GM19099 (cell line): ENCODE measurements around the gene TGM6.

ENCODE experiments used
- POLR2A ChIP-seq: IDR thresholded peaks from 3 replicates; pipeline ENCODE4 v1.6.1; 2011; ENCODE audit warnings: low read depth; ENCODE audit not compliant: insufficient read length; ENCODE audit errors: extremely low read depth

The TGM6 gene

GRCh38 chr20:2476742-2477615 is 96.3 kb downstream of the TGM6 start:
- no peak for TF ChIP-seq POLR2A

GRCh38 chr20:2480381-2480780 is 99.7 kb downstream of the TGM6 start:
- no peak for TF ChIP-seq POLR2A
